Urinary bladder (tissue), 4 donors: Measurements from ENCODE around the gene OR2T2. TPM values are rescaled to one million over a fixed set of nuclear protein-coding genes. Genes with fewer than 3 reads are reported as not detected.
"Not testable (repeated sequence)": the region's sequence is repeated elsewhere in the genome, so short reads cannot be mapped to it uniquely, and the experiment has no call there.

Experiments used
- DNase-seq: peaks from one replicate; pipeline ENCODE4 v3.0.0-alpha.2; 2015; ENCODE audit errors: extremely low spot score
- H3K27ac ChIP-seq: one replicate; pipeline ENCODE4 v1.5.1; 2013; ENCODE audit warnings: low read depth, mild to moderate bottlenecking, moderate library complexity
- H3K36me3 ChIP-seq: one replicate; pipeline ENCODE4 v1.6.1; 2013; ENCODE audit warnings: mild to moderate bottlenecking, moderate library complexity; ENCODE audit not compliant: insufficient read depth
- H3K4me1 ChIP-seq: one replicate; pipeline ENCODE4 v1.6.1; 2013; ENCODE audit warnings: mild to moderate bottlenecking, moderate library complexity; ENCODE audit not compliant: insufficient read depth
- H3K4me3 ChIP-seq: one replicate; pipeline ENCODE4 v1.5.1; 2013; ENCODE audit warnings: low read depth, low read length
- WGBS: extraction: QIAGEN DNeasy Blood & Tissue Kit; methylation state at CpG from one replicate; pipeline ENCODE4 v1.1.7; 2013; 5-methylcytosine and 5-hydroxymethylcytosine counted together
- polyA plus RNA-seq: library from polyadenylated mRNA; stranded (reverse); fragments of 200-250 nt; gene quantifications from one replicate; pipeline ENCODE4 v1.2.3, GENCODE V29; 2013
- total RNA-seq: library from RNA; depleted of rRNA; stranded (reverse); fragments of >200 nt; gene quantifications from one replicate; pipeline ENCODE4 v1.2.3, GENCODE V29; 2014
- donor health status: healthy with polysubstance abuse.
- donor health status: healthy.

OR2T2 gene
- total and polyA plus RNA-seq, 2 donors = not detected

GRCh38 chr1:248436303-248436702, 9.1 kb upstream of the OR2T2 start:
- H3K4me3 ChIP-seq, H3K4me1 ChIP-seq, H3K36me3 ChIP-seq, DNase-seq, H3K27ac ChIP-seq: not testable (repeated sequence)
- 83% methylated on average over 3 of the region's 3 CpGs for WGBS

GRCh38 chr1:248438668-248439067, 6.8 kb upstream of the OR2T2 start:
- not testable (repeated sequence) for DNase-seq, H3K4me3 ChIP-seq, H3K4me1 ChIP-seq, H3K36me3 ChIP-seq, H3K27ac ChIP-seq
- 49% methylated on average over 1 of the region's 1 CpG for WGBS

- H3K27ac ChIP-seq, H3K4me3 ChIP-seq, H3K4me1 ChIP-seq, DNase-seq, H3K36me3 ChIP-seq: not testable (repeated sequence)
- 62% methylated on average over 5 of the region's 5 CpGs for WGBS
Measured at GRCh38 chr1:248439283-248439682, 6.2 kb upstream of the OR2T2 start.

GRCh38 chr1:248442500-248443277, 2.7 kb upstream of the OR2T2 start:
- H3K4me1 ChIP-seq, DNase-seq, H3K36me3 ChIP-seq, H3K4me3 ChIP-seq, H3K27ac ChIP-seq: not testable (repeated sequence)
- WGBS = 74% methylated on average over 1 of the region's 2 CpGs

- H3K4me3 ChIP-seq, H3K4me1 ChIP-seq, H3K36me3 ChIP-seq, DNase-seq, H3K27ac ChIP-seq: not testable (repeated sequence)
- 84% methylated on average over 4 of the region's 4 CpGs for WGBS
Measured at GRCh38 chr1:248444603-248445002, 834 bp upstream of the OR2T2 start.

- not testable (repeated sequence) for H3K4me1 ChIP-seq, DNase-seq, H3K36me3 ChIP-seq, H3K27ac ChIP-seq, H3K4me3 ChIP-seq
- WGBS = no CpG with 5 or more reads among the region's 4 CpGs
Measured at GRCh38 chr1:248448409-248449074, 3.1 kb downstream of the OR2T2 start.

- DNase-seq, H3K27ac ChIP-seq, H3K4me1 ChIP-seq, H3K4me3 ChIP-seq, H3K36me3 ChIP-seq: not testable (repeated sequence)
- WGBS = 87% methylated on average over 5 of the region's 6 CpGs
Measured at GRCh38 chr1:248449821-248450465, 4.5 kb downstream of the OR2T2 start.

- 45% methylated on average over 2 of the region's 5 CpGs for WGBS
Measured at GRCh38 chr1:248450466-248451145, 5.2 kb downstream of the OR2T2 start.

GRCh38 chr1:248453619-248454018, 8.2 kb downstream of the OR2T2 start:
- 85% methylated on average over 7 of the region's 7 CpGs for WGBS
- H3K27ac ChIP-seq, H3K36me3 ChIP-seq, H3K4me3 ChIP-seq, H3K4me1 ChIP-seq, DNase-seq: not testable (repeated sequence)

More at GRCh38 chr1:248450466-248451145, 5.2 kb downstream of the OR2T2 start:
- not testable (repeated sequence) for H3K4me3 ChIP-seq, H3K4me1 ChIP-seq, H3K27ac ChIP-seq, H3K36me3 ChIP-seq, DNase-seq

GRCh38 chr1:248455045-248455444, 9.6 kb downstream of the OR2T2 start:
- not testable (repeated sequence) for H3K27ac ChIP-seq, H3K36me3 ChIP-seq, H3K4me3 ChIP-seq, DNase-seq, H3K4me1 ChIP-seq
- 68% methylated on average over 2 of the region's 4 CpGs for WGBS

- WGBS = no CpG with 5 or more reads among the region's 2 CpGs
- not testable (repeated sequence) for H3K27ac ChIP-seq, H3K4me3 ChIP-seq, DNase-seq, H3K36me3 ChIP-seq, H3K4me1 ChIP-seq
Measured at GRCh38 chr1:248456635-248457034, 11.2 kb downstream of the OR2T2 start.

- not testable (repeated sequence) for H3K4me1 ChIP-seq, H3K27ac ChIP-seq, H3K36me3 ChIP-seq, H3K4me3 ChIP-seq, DNase-seq
- WGBS = 70% methylated on average over 7 of the region's 7 CpGs
Measured at GRCh38 chr1:248459117-248459516, 13.7 kb downstream of the OR2T2 start.

GRCh38 chr1:248471154-248471553, 25.7 kb downstream of the OR2T2 start:
- no peak overlapping the region for H3K4me3 ChIP-seq
- H3K36me3 ChIP-seq = no peaks in the 10 kb centered on the region
- no peaks in the 10 kb centered on the region for H3K4me1 ChIP-seq
- no peak for DNase-seq
- no peak overlapping the region for H3K27ac ChIP-seq
- 83% methylated on average over 4 of the region's 4 CpGs for WGBS
